A549 (cell line): ENCODE data around the gene HOXB4. TPM values are rescaled to one million over a fixed set of nuclear protein-coding genes. Genes with fewer than 3 reads are reported as not detected.

ENCODE experiments used
- ATAC-seq, 2 experiments: fragments of 200-7000 bp in 1 of 2; fragments of >200 bp in 1 of 2; cut with Nextera tagmentation in 1 of 2; cut with Tn5 transposase in 1 of 2; 3 replicates each; pipeline versions ENCODE4 v1.8.0 to v1.9.1; 2018 to 2020; ENCODE audit warnings: mild to moderate bottlenecking in 1 of 2, moderate library complexity in 1 of 2
- CTCF ChIA-PET: fragments of 300-600 bp; sonication (Branson Sonifier 250); formaldehyde crosslinking; extraction: SDS; loops from one replicate; lab custom pipeline; 2021; ENCODE audit warnings: antibody characterized with exemption, inconsistent platforms; lab: Yijun Ruan, JAX
- POLR2A ChIA-PET: fragments of 350-600 bp; formaldehyde crosslinking; extraction: SDS; loops from one replicate; lab custom pipeline; 2021; ENCODE audit warnings: antibody characterized with exemption, inconsistent platforms; lab: Yijun Ruan, JAX
- DNase-seq, 2 experiments: peaks; one replicate each; pipeline versions ENCODE4 v3.0.0 to v3.0.0-alpha.2; 2011 to 2016; ENCODE audit warnings: low read depth in 1 of 2, low spot score in 1 of 2
- FAIRE-seq: peaks from 2 replicates; lab custom pipeline; 2011; peaks lifted over from hg19 to GRCh38; lab: Jason Lieb, UNC
- H3K27ac ChIP-seq, 2 experiments: fragments of >200 bp; sonication (Bioruptor Twin); formaldehyde crosslinking; 3 replicates each; pipeline ENCODE4 v1.5.1; 2016 to 2017
- H3K4me1 ChIP-seq: fragments of >200 bp; sonication (Bioruptor Twin); formaldehyde crosslinking; 3 replicates; pipeline ENCODE4 v1.6.1; 2016
- H3K4me2 ChIP-seq: fragments of >200 bp; sonication (Bioruptor Twin); formaldehyde crosslinking; 3 replicates; pipeline ENCODE4 v1.6.1; 2016
- H3K4me3 ChIP-seq: fragments of >200 bp; sonication (Bioruptor Twin); formaldehyde crosslinking; 3 replicates; pipeline ENCODE4 v1.5.1; 2016
- H3K9me3 ChIP-seq: fragments of >200 bp; sonication (Bioruptor Twin); formaldehyde crosslinking; 3 replicates; pipeline ENCODE4 v1.6.1; 2016
- CBX2 ChIP-seq: fragments of 200-600 bp; sonication (generic); IDR thresholded peaks from 2 replicates; pipeline ENCODE4 v1.6.1; 2016; ENCODE audit warnings: low read depth, mild to moderate bottlenecking, borderline replicate concordance
- CEBPB ChIP-seq, 2 experiments: fragments of >200 bp in 1 of 2; sonication (Bioruptor Twin) in 1 of 2; formaldehyde crosslinking in 1 of 2; IDR thresholded peaks; 2 replicates each; pipeline ENCODE4 v1.6.1; 2012 to 2016
- CHD2 ChIP-seq: fragments of 150-350 bp; IDR thresholded peaks from 2 replicates; pipeline ENCODE4 v1.6.1; 2014; ENCODE audit warnings: low read length; ENCODE audit not compliant: partially characterized antibody
- FOSL2 ChIP-seq, 2 experiments: fragments of 450-650 bp in 1 of 2; fragments of >200 bp in 1 of 2; sonication (Bioruptor Twin) in 1 of 2; formaldehyde crosslinking; IDR thresholded peaks; 2 replicates each; pipeline versions ENCODE4 v1.5.0 to v1.6.1; 2016 to 2020; ENCODE audit warnings: mild to moderate bottlenecking in 1 of 2, moderate library complexity in 1 of 2
- FOXS1 ChIP-seq: fragments of 250-450 bp; sonication (Bioruptor Pico); IDR thresholded peaks from 2 replicates; pipeline ENCODE4 v1.5.0; 2020; ENCODE audit warnings: mild to moderate bottlenecking, moderate library complexity
- HEYL ChIP-seq: fragments of 250-450 bp; sonication (Bioruptor Pico); IDR thresholded peaks from 2 replicates; pipeline ENCODE4 v1.8.0; 2021; ENCODE audit warnings: mild to moderate bottlenecking, moderate library complexity
- HMGXB4 ChIP-seq: fragments of 250-450 bp; sonication (Bioruptor Pico); IDR thresholded peaks from 2 replicates; pipeline ENCODE4 v1.5.0; 2021; ENCODE audit warnings: mild to moderate bottlenecking, moderate library complexity, borderline replicate concordance
- HOXA7 ChIP-seq: fragments of 250-450 bp; sonication (Bioruptor Pico); IDR thresholded peaks from 2 replicates; pipeline ENCODE4 v1.5.0; 2020; ENCODE audit warnings: mild to moderate bottlenecking, moderate library complexity
- HOXB5 ChIP-seq: fragments of 250-450 bp; sonication (Bioruptor Pico); IDR thresholded peaks from 2 replicates; pipeline ENCODE4 v1.5.0; 2020; ENCODE audit warnings: mild to moderate bottlenecking, moderate library complexity
- JUN ChIP-seq, 2 experiments: fragments of >200 bp; sonication (Bioruptor Twin); formaldehyde crosslinking; IDR thresholded peaks; 2 replicates in 1 of 2; 3 replicates in 1 of 2; pipeline ENCODE4 v1.6.1; 2016 to 2017
- JUNB ChIP-seq: fragments of >200 bp; sonication (Bioruptor Twin); formaldehyde crosslinking; IDR thresholded peaks from 2 replicates; pipeline ENCODE4 v1.6.1; 2016
- KDM1A ChIP-seq: fragments of 200-600 bp; sonication (generic); IDR thresholded peaks from 2 replicates; pipeline ENCODE4 v1.6.1; 2016; ENCODE audit warnings: low read depth, mild to moderate bottlenecking
- MAFK ChIP-seq: fragments of 450-650 bp; IDR thresholded peaks from 2 replicates; pipeline ENCODE4 v1.6.1; 2014; ENCODE audit not compliant: partially characterized antibody
- MAZ ChIP-seq: fragments of 150-350 bp; IDR thresholded peaks from 2 replicates; pipeline ENCODE4 v1.6.1; 2014; ENCODE audit warnings: antibody characterized with exemption, low read depth, low read length, borderline replicate concordance
- NPAS2 ChIP-seq: fragments of 250-450 bp; sonication (Bioruptor Pico); IDR thresholded peaks from 2 replicates; pipeline ENCODE4 v1.8.0; 2022; ENCODE audit warnings: mild to moderate bottlenecking, moderate library complexity, borderline replicate concordance
- RAD21 ChIP-seq, 2 experiments: fragments of >200 bp in 1 of 2; sonication (Bioruptor Twin) in 1 of 2; formaldehyde crosslinking in 1 of 2; IDR thresholded peaks in 1 of 2; conservative IDR thresholded peaks in 1 of 2; 2 replicates in 1 of 2; 3 replicates in 1 of 2; pipeline ENCODE4 v1.6.1; 2012 to 2018; ENCODE audit warnings: inconsistent platforms in 1 of 2
- RFX5 ChIP-seq: fragments of 450-650 bp; IDR thresholded peaks from 2 replicates; pipeline ENCODE4 v1.7.1; 2014; ENCODE audit warnings: antibody characterized with exemption, mild to moderate bottlenecking, moderate library complexity
- RNF2 ChIP-seq: fragments of 200-600 bp; sonication (generic); IDR thresholded peaks from 2 replicates; pipeline ENCODE4 v1.6.1; 2016; ENCODE audit warnings: low read depth, mild to moderate bottlenecking, antibody characterized with exemption, moderate library complexity, borderline replicate concordance
- TP53 ChIP-seq: fragments of 250-450 bp; sonication (Bioruptor Pico); IDR thresholded peaks from 2 replicates; pipeline ENCODE4 v1.5.0; 2021; ENCODE audit warnings: mild to moderate bottlenecking, moderate library complexity
- WGBS: methylation state at CpG from one replicate; pipeline ENCODE4 v1.1.6; 2017; ENCODE audit errors: missing lambda C conversion rate; 5-methylcytosine and 5-hydroxymethylcytosine counted together
- polyA plus RNA-seq, 4 experiments: library from polyadenylated mRNA; depleted of rRNA in 3 of 4; stranded (reverse); fragments of >200 nt; fragmentation: RNase III in 1 of 4; extraction: RNeasy Plus Mini Kit Qiagen cat#74134 plus additional on column Dnase treatment in 1 of 4; gene quantifications; 2 replicates in 3 of 4; 3 replicates in 1 of 4; pipeline ENCODE4 v1.2.3, GENCODE V29; 2011 to 2017
- TF ChIP-seq, protein P1 (sequence below): fragments of 150-350 bp; IDR thresholded peaks from 2 replicates; pipeline ENCODE4 v1.6.1; 2014; ENCODE audit warnings: low read depth, mild to moderate bottlenecking, low read length
- TF ChIP-seq, protein P2 (sequence below): fragments of >200 bp; sonication (Bioruptor Twin); formaldehyde crosslinking; IDR thresholded peaks from 3 replicates; pipeline ENCODE4 v1.6.1; 2016

The HOXB4 gene
- polyA plus RNA-seq, 2 of the 4 experiments (the other 2 are of a cell fraction): 0.30 to 0.74 TPM

DNA sequence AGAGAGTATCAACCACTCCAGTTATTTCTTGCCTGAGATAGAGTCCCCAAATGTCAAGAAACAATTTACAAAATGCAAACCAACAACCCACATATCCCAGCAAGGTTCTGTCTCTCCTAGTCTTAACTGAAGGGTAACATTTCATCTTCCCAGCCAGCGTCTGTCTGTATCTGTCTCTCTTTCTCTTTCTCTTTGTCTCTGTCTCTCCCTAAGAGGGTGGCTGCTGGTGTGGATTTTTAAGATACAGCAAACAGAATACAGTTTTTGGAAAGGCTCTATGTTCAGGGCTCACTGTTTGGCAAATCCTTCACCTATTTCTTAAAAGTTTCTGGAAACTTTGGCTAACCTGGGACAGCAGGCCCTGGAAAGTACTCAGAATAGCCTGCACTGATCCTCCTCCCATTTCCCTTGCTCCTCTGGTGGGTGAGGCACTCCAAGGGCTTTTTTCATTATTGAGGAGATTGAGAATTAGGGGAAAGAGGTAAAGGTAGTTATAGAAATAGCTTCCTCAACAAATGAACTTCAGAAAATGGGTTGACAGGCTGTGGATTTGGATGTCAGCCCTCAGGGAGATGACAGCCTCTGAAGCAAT lies 6.2 kb downstream of the HOXB4 start (continued):
- TF ChIP-seq HMGXB4: no peak
- no peak for TF ChIP-seq CEBPB (IDR thresholded peaks at IDR 0.05)
- TF ChIP-seq MAFK: no peak
- no peak for TF ChIP-seq FOXS1 (CRISPR knock-in tag)
- TF ChIP-seq, all 56 proteins: peak for 0

- no peak for TF ChIP-seq JUN (IDR thresholded peaks at IDR 0.05)
- TF ChIP-seq HEYL (CRISPR knock-in tag): no peak
- no peak for TF ChIP-seq CBX2
- no peak for TF ChIP-seq MAZ
- no peak for TF ChIP-seq NPAS2 (CRISPR knock-in tag)
- TF ChIP-seq HOXA7 (CRISPR knock-in tag): no peak
- TF ChIP-seq RFX5: no peak
- no peak for TF ChIP-seq RNF2
- TF ChIP-seq, protein P1, sequence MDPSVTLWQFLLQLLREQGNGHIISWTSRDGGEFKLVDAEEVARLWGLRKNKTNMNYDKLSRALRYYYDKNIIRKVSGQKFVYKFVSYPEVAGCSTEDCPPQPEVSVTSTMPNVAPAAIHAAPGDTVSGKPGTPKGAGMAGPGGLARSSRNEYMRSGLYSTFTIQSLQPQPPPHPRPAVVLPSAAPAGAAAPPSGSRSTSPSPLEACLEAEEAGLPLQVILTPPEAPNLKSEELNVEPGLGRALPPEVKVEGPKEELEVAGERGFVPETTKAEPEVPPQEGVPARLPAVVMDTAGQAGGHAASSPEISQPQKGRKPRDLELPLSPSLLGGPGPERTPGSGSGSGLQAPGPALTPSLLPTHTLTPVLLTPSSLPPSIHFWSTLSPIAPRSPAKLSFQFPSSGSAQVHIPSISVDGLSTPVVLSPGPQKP: no peak
- ChIA-PET POLR2A (no interaction called here), CTCF (interaction anchor here (2.6 kb wide), 1 partner anchor 12 kb away, joined by 6 read pairs; no protein-coding TSS in a partner anchor)
- Histone ChIP-seq H3K27ac (no peak overlapping the region), H3K9me3 (no peaks in the 10 kb centered on the region), H3K4me2 (no peak overlapping the region), H3K4me3 (no peak overlapping the region), H3K4me1 (peaks cover 17% of the 10 kb centered on the region)
- no peak for ATAC-seq
- no peak for FAIRE-seq
- 89% methylated on average over 26 of the region's 26 CpGs for WGBS
- no peak for DNase-seq
These were observed 6.9 kb downstream of the HOXB4 start for GRCh38 chr17:48571024-48571818.

- no peak overlapping the region for H3K4me3 ChIP-seq
- FAIRE-seq: no peak
- no peak for ATAC-seq
- no peaks in the 10 kb centered on the region for H3K9me3 ChIP-seq
- DNase-seq: no peak
- peaks cover 14% of the 10 kb centered on the region for H3K4me1 ChIP-seq
- CTCF ChIA-PET: interaction anchor here (0.9 to 2.6 kb wide), 4 partner anchors 11 to 235 kb away, joined by 4 to 6 read pairs (median 5); no protein-coding TSS in a partner anchor
- H3K27ac ChIP-seq: no peak overlapping the region
- no peak overlapping the region for H3K4me2 ChIP-seq
- no peak for TF ChIP-seq FOXS1 (CRISPR knock-in tag)
- TF ChIP-seq CEBPB (IDR thresholded peaks at IDR 0.05): no peak
- no peak for TF ChIP-seq KDM1A
- no peak for TF ChIP-seq CHD2
- TF ChIP-seq TP53 (CRISPR knock-in tag): no peak
- TF ChIP-seq HOXA7 (CRISPR knock-in tag): no peak
- TF ChIP-seq JUNB: no peak
- no peak for TF ChIP-seq HOXB5 (CRISPR knock-in tag)
- no peak for TF ChIP-seq RAD21 (conservative IDR thresholded peaks at IDR 0.05 in 1 of 2, IDR thresholded peaks at IDR 0.05 in 1 of 2)
- TF ChIP-seq, protein P2, sequence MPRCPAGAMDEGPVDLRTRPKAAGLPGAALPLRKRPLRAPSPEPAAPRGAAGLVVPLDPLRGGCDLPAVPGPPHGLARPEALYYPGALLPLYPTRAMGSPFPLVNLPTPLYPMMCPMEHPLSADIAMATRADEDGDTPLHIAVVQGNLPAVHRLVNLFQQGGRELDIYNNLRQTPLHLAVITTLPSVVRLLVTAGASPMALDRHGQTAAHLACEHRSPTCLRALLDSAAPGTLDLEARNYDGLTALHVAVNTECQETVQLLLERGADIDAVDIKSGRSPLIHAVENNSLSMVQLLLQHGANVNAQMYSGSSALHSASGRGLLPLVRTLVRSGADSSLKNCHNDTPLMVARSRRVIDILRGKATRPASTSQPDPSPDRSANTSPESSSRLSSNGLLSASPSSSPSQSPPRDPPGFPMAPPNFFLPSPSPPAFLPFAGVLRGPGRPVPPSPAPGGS: no peak
- no peak for TF ChIP-seq FOSL2 (IDR thresholded peaks at IDR 0.05)
- TF ChIP-seq FOSL2 (CRISPR knock-in tag; IDR thresholded peaks at IDR 0.05): no peak
- TF ChIP-seq, all 56 proteins: peak for 0
- 78% methylated on average over 19 of the region's 19 CpGs for WGBS
- POLR2A ChIA-PET: no interaction called here
These were observed 7.7 kb downstream of the HOXB4 start for GRCh38 chr17:48570325-48571023.
